Measurements from ENCODE around the gene C2orf42. TPM values are rescaled to one million over a fixed set of nuclear protein-coding genes. Genes with fewer than 3 reads are reported as not detected.
"Not testable (repeated sequence)": the region's sequence is repeated elsewhere in the genome, so short reads cannot be mapped to it uniquely, and the experiment has no call there.

The C2orf42 gene
- total and polyA plus RNA-seq, 4 donors, result 12.5 to 24.8 (median 18.6) TPM

GRCh38 chr2:70182689-70183088, 8.1 kb downstream of the C2orf42 start:
- Histone ChIP-seq H3K27me3 (ENCODE audit: control insufficient read depth, insufficient read depth, low read length) (no peaks in the 10 kb centered on the region), H3K4me1 (ENCODE audit: control insufficient read depth, insufficient read depth, low read length) (no peaks in the 10 kb centered on the region), H3K4me3 (ENCODE audit: low read depth, low read length) (no peak overlapping the region), H3K9me3 (ENCODE audit: control insufficient read depth, insufficient read depth, low read length) (no peaks in the 10 kb centered on the region), H3K27ac (ENCODE audit: low read depth, low read length) (no peak overlapping the region), H3K36me3 (ENCODE audit: control insufficient read depth, insufficient read depth, low read length) (peaks cover 29% of the 10 kb centered on the region)
- DNase-seq (ENCODE audit: low read depth in 4 of 6, low spot score in 6 of 6), result no peak
- no CpG with 5 or more reads among the region's 4 CpGs for WGBS (ENCODE audit: insufficient coverage)

- DNase-seq (ENCODE audit: low read depth in 4 of 6, low spot score in 6 of 6), result no peak
- H3K36me3 ChIP-seq (ENCODE audit: control insufficient read depth, insufficient read depth, low read length), result peaks cover 38% of the 10 kb centered on the region
- H3K4me1 ChIP-seq (ENCODE audit: control insufficient read depth, insufficient read depth, low read length), result no peaks in the 10 kb centered on the region
- no peak overlapping the region for H3K27ac ChIP-seq (ENCODE audit: low read depth, low read length)
- no peaks in the 10 kb centered on the region for H3K9me3 ChIP-seq (ENCODE audit: control insufficient read depth, insufficient read depth, low read length)
- 84% methylated on average over 16 of the region's 16 CpGs for WGBS (ENCODE audit: insufficient coverage)
- no peaks in the 10 kb centered on the region for H3K27me3 ChIP-seq (ENCODE audit: control insufficient read depth, insufficient read depth, low read length)
- no peak overlapping the region for H3K4me3 ChIP-seq (ENCODE audit: low read depth, low read length)
Observed at GRCh38 chr2:70181363-70181956, 9.4 kb downstream of the C2orf42 start.

- Histone ChIP-seq H3K27ac (ENCODE audit: low read depth, low read length) (no peak overlapping the region), H3K9me3 (ENCODE audit: control insufficient read depth, insufficient read depth, low read length) (no peaks in the 10 kb centered on the region), H3K4me1 (ENCODE audit: control insufficient read depth, insufficient read depth, low read length) (no peaks in the 10 kb centered on the region), H3K36me3 (ENCODE audit: control insufficient read depth, insufficient read depth, low read length) (peaks cover 65% of the 10 kb centered on the region), H3K4me3 (ENCODE audit: low read depth, low read length) (no peak overlapping the region), H3K27me3 (ENCODE audit: control insufficient read depth, insufficient read depth, low read length) (no peaks in the 10 kb centered on the region)
- DNase-seq (ENCODE audit: low read depth in 4 of 6, low spot score in 6 of 6), result no peak
- WGBS (ENCODE audit: insufficient coverage), result 80% methylated on average over 1 of the region's 8 CpGs
Observed at GRCh38 chr2:70173520-70173919, 17.3 kb downstream of the C2orf42 start.

- not testable (repeated sequence) for H3K27me3 ChIP-seq (ENCODE audit: control insufficient read depth, insufficient read depth, low read length); H3K4me1 ChIP-seq (ENCODE audit: control insufficient read depth, insufficient read depth, low read length); H3K27ac ChIP-seq (ENCODE audit: low read depth, low read length); DNase-seq (ENCODE audit: low read depth in 4 of 6, low spot score in 6 of 6); H3K9me3 ChIP-seq (ENCODE audit: control insufficient read depth, insufficient read depth, low read length); H3K4me3 ChIP-seq (ENCODE audit: low read depth, low read length)
- 94% methylated on average over 3 of the region's 11 CpGs for WGBS (ENCODE audit: insufficient coverage)
- H3K36me3 ChIP-seq (ENCODE audit: control insufficient read depth, insufficient read depth, low read length), result peaks cover 60% of the 10 kb centered on the region
Observed at GRCh38 chr2:70169654-70170245, 21.1 kb downstream of the C2orf42 start.

GRCh38 chr2:70161069-70161534, 29.7 kb downstream of the C2orf42 start:
- Histone ChIP-seq H3K27ac (ENCODE audit: low read depth, low read length) (no peak overlapping the region), H3K36me3 (ENCODE audit: control insufficient read depth, insufficient read depth, low read length) (peaks cover 59% of the 10 kb centered on the region), H3K9me3 (ENCODE audit: control insufficient read depth, insufficient read depth, low read length) (no peaks in the 10 kb centered on the region), H3K4me3 (ENCODE audit: low read depth, low read length) (no peak overlapping the region), H3K4me1 (ENCODE audit: control insufficient read depth, insufficient read depth, low read length) (no peaks in the 10 kb centered on the region), H3K27me3 (ENCODE audit: control insufficient read depth, insufficient read depth, low read length) (no peaks in the 10 kb centered on the region)
- DNase-seq (ENCODE audit: low read depth in 4 of 6, low spot score in 6 of 6), result no peak
- 90% methylated on average over 2 of the region's 2 CpGs for WGBS (ENCODE audit: insufficient coverage)

- Histone ChIP-seq H3K27ac (ENCODE audit: low read depth, low read length) (no peak overlapping the region), H3K36me3 (ENCODE audit: control insufficient read depth, insufficient read depth, low read length) (peaks cover 60% of the 10 kb centered on the region), H3K9me3 (ENCODE audit: control insufficient read depth, insufficient read depth, low read length) (no peaks in the 10 kb centered on the region), H3K27me3 (ENCODE audit: control insufficient read depth, insufficient read depth, low read length) (no peaks in the 10 kb centered on the region), H3K4me1 (ENCODE audit: control insufficient read depth, insufficient read depth, low read length) (no peaks in the 10 kb centered on the region), H3K4me3 (ENCODE audit: low read depth, low read length) (no peak overlapping the region)
- no peak for DNase-seq (ENCODE audit: low read depth in 4 of 6, low spot score in 6 of 6)
- 100% methylated on average over 2 of the region's 6 CpGs for WGBS (ENCODE audit: insufficient coverage)
Observed at GRCh38 chr2:70160545-70160944, 30.3 kb downstream of the C2orf42 start.

GRCh38 chr2:70149130-70149686, 41.6 kb downstream of the C2orf42 start:
- not testable (repeated sequence) for H3K4me3 ChIP-seq (ENCODE audit: low read depth, low read length); H3K27me3 ChIP-seq (ENCODE audit: control insufficient read depth, insufficient read depth, low read length); H3K27ac ChIP-seq (ENCODE audit: low read depth, low read length); DNase-seq (ENCODE audit: low read depth in 4 of 6, low spot score in 6 of 6); H3K9me3 ChIP-seq (ENCODE audit: control insufficient read depth, insufficient read depth, low read length); H3K4me1 ChIP-seq (ENCODE audit: control insufficient read depth, insufficient read depth, low read length)
- peaks cover 20% of the 10 kb centered on the region for H3K36me3 ChIP-seq (ENCODE audit: control insufficient read depth, insufficient read depth, low read length)
- 55% methylated on average over 6 of the region's 19 CpGs for WGBS (ENCODE audit: insufficient coverage)

- H3K4me1 ChIP-seq (ENCODE audit: control insufficient read depth, insufficient read depth, low read length); H3K4me3 ChIP-seq (ENCODE audit: low read depth, low read length); H3K27me3 ChIP-seq (ENCODE audit: control insufficient read depth, insufficient read depth, low read length); H3K27ac ChIP-seq (ENCODE audit: low read depth, low read length); DNase-seq (ENCODE audit: low read depth in 4 of 6, low spot score in 6 of 6); H3K9me3 ChIP-seq (ENCODE audit: control insufficient read depth, insufficient read depth, low read length): not testable (repeated sequence)
- H3K36me3 ChIP-seq (ENCODE audit: control insufficient read depth, insufficient read depth, low read length), result peaks cover 19% of the 10 kb centered on the region
- 96% methylated on average over 18 of the region's 25 CpGs for WGBS (ENCODE audit: insufficient coverage)
Observed at GRCh38 chr2:70148211-70148760, 42.5 kb downstream of the C2orf42 start.

- Histone ChIP-seq H3K27me3 (ENCODE audit: control insufficient read depth, insufficient read depth, low read length) (no peaks in the 10 kb centered on the region), H3K4me1 (ENCODE audit: control insufficient read depth, insufficient read depth, low read length) (peaks cover 16% of the 10 kb centered on the region), H3K4me3 (ENCODE audit: low read depth, low read length) (no peak overlapping the region), H3K27ac (ENCODE audit: low read depth, low read length) (no peak overlapping the region), H3K9me3 (ENCODE audit: control insufficient read depth, insufficient read depth, low read length) (no peaks in the 10 kb centered on the region), H3K36me3 (ENCODE audit: control insufficient read depth, insufficient read depth, low read length) (peaks cover 9% of the 10 kb centered on the region)
- DNase-seq (ENCODE audit: low read depth in 4 of 6, low spot score in 6 of 6), result no peak
- 78% methylated on average over 9 of the region's 9 CpGs for WGBS (ENCODE audit: insufficient coverage)
Observed at GRCh38 chr2:70145851-70146739, 44.7 kb downstream of the C2orf42 start.
